ENCODE data around the gene RYR2.
A peak's percentile ranks its signal among the peaks of the same experiment; 100 is the strongest.

- TF ChIP-seq, protein P1, sequence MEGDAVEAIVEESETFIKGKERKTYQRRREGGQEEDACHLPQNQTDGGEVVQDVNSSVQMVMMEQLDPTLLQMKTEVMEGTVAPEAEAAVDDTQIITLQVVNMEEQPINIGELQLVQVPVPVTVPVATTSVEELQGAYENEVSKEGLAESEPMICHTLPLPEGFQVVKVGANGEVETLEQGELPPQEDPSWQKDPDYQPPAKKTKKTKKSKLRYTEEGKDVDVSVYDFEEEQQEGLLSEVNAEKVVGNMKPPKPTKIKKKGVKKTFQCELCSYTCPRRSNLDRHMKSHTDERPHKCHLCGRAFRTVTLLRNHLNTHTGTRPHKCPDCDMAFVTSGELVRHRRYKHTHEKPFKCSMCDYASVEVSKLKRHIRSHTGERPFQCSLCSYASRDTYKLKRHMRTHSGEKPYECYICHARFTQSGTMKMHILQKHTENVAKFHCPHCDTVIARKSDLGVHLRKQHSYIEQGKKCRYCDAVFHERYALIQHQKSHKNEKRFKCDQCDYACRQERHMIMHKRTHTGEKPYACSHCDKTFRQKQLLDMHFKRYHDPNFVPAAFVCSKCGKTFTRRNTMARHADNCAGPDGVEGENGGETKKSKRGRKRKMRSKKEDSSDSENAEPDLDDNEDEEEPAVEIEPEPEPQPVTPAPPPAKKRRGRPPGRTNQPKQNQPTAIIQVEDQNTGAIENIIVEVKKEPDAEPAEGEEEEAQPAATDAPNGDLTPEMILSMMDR (IDR thresholded peaks at IDR 0.05): peak in 2 of 6 experiments; percentile 14 to 26
- TF ChIP-seq POLR2A (IDR thresholded peaks at IDR 0.05): no peak
Measured at GRCh38 chr1:237851210-237851845, 809.3 kb downstream of the RYR2 start.
